ENCODE measurements around the gene NINJ2.

Gene NINJ2

GRCh38 chr12:612293-612692, 51.0 kb downstream of the NINJ2 start:
- no peak for DNase-seq

GRCh38 chr12:611721-612120, 51.5 kb downstream of the NINJ2 start:
- no peak for DNase-seq

GRCh38 chr12:608921-609320, 54.3 kb downstream of the NINJ2 start:
- no peak for DNase-seq

GRCh38 chr12:608413-608812, 54.8 kb downstream of the NINJ2 start:
- no peak for DNase-seq

- peak; percentile 62 for DNase-seq
These were observed 55.7 kb downstream of the NINJ2 start for GRCh38 chr12:607541-608001.

GRCh38 chr12:604956-605355, 58.3 kb downstream of the NINJ2 start:
- DNase-seq: no peak

- DNase-seq: no peak
These were observed 60.6 kb downstream of the NINJ2 start for GRCh38 chr12:602700-603068.

- no peak for DNase-seq
These were observed 61.1 kb downstream of the NINJ2 start for GRCh38 chr12:601976-602699.

- DNase-seq: no peak
These were observed 63.5 kb downstream of the NINJ2 start for GRCh38 chr12:599756-600155.

GRCh38 chr12:597926-598568, 65.2 kb downstream of the NINJ2 start:
- DNase-seq: no peak

GRCh38 chr12:593396-594270, 69.6 kb downstream of the NINJ2 start:
- no peak for DNase-seq

- DNase-seq: no peak
These were observed 71.2 kb downstream of the NINJ2 start for GRCh38 chr12:592024-592505.

- no peak for DNase-seq
These were observed 71.8 kb downstream of the NINJ2 start for GRCh38 chr12:591167-592023.

GRCh38 chr12:590206-590750, 73.0 kb downstream of the NINJ2 start:
- no peak for DNase-seq

- no peak for DNase-seq
These were observed 74.6 kb downstream of the NINJ2 start for GRCh38 chr12:588646-589045.

- DNase-seq: no peak
These were observed 75.3 kb downstream of the NINJ2 start for GRCh38 chr12:588024-588322.

GRCh38 chr12:587132-588023, 75.9 kb downstream of the NINJ2 start:
- DNase-seq: no peak

GRCh38 chr12:586318-587071, 76.8 kb downstream of the NINJ2 start:
- no peak for DNase-seq

GRCh38 chr12:585062-586061, 77.9 kb downstream of the NINJ2 start:
- no peak for DNase-seq

All from left hindlimb (tissue), 1 donor.